HuH-7 (cell line): Measurements from ENCODE around the gene ZNFX1.
"Not testable (repeated sequence)": the region's sequence is repeated elsewhere in the genome, so short reads cannot be mapped to it uniquely, and the experiment has no call there.

Experiments used
- DNase-seq: peaks from one replicate; pipeline ENCODE4 v3.0.0; 2011; ENCODE audit warnings: low spot score

ZNFX1 gene

DNA sequence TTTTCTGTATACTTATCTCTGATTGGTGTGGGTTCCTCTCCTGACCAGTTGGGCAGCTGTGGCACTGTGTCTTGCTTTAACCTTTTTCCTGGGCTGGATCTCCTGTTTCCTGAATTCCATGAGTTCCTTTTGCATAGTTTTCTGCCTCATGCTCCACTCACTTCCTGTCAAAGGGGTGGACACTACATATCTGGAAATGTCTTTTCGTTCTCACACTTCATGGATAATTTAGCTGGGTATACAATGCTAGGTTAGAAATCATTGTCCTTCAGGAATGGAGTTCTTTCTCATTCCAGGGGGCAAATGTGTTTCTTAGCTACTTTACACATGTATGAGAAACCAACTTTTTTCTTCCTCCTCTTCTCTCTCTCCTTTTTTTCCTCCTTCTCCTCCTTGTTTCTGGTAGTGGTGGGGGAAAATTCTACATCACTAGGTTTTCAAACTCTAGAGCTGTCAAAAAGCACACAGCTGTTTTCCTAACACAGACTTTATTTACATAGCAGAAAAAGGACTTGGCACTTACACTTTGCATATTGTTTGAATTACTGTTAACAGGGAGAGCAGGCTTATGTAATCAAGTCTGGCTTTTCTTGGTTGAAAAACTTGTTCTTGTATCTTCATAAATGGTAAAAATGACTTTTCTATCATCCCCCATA, 67.6 kb downstream of the ZNFX1 start:
- no peak for DNase-seq

- DNase-seq, result peak; percentile 46
These were observed 70.8 kb downstream of the ZNFX1 start for GRCh38 chr20:49207076-49207475.

DNA sequence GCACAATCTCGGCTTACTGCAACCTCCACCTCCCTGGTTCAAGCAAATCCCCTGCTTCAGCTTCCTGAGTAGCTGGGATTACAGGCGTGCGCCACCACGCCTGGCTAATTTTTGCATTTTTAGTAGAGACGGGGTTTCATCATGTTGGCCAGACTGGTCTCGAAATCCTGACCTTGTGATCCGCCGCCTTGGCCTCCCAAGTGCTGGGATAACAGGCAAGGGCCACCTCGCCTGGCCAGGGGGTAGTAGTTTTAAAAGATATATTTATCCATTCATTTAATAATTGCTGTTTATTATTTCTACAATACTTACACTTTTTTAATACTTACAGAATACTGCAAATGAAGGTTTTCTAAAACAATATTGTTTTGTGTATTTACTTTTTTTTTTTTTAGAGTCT, 74.1 kb downstream of the ZNFX1 start:
- no peak for DNase-seq

DNA sequence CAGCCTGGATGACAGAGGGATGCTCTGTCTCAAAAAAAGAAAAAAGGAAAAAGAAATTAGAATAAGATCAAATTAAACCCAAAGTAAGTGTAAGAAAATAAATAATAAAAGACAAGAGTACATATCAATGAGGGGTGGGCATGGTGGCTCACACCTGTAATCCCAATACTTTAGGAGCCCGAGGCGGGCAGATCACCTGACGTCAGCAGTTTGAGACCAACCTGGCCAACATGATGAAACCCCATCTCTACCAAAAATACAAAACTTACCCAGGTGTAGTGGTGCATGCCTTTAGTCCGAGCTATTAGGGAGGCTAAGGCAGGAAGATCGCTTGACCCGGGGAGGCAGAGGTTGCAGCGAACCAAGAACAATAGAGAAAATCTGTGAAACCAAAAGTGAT, 74.8 kb downstream of the ZNFX1 start:
- DNase-seq, result no peak

- no peak for DNase-seq
These were observed 78.0 kb downstream of the ZNFX1 start for GRCh38 chr20:49199729-49200293.

- DNase-seq, result not testable (repeated sequence)
These were observed 84.8 kb downstream of the ZNFX1 start for GRCh38 chr20:49192944-49193518.
